ENCODE measurements around the gene PDE9A.

DNA sequence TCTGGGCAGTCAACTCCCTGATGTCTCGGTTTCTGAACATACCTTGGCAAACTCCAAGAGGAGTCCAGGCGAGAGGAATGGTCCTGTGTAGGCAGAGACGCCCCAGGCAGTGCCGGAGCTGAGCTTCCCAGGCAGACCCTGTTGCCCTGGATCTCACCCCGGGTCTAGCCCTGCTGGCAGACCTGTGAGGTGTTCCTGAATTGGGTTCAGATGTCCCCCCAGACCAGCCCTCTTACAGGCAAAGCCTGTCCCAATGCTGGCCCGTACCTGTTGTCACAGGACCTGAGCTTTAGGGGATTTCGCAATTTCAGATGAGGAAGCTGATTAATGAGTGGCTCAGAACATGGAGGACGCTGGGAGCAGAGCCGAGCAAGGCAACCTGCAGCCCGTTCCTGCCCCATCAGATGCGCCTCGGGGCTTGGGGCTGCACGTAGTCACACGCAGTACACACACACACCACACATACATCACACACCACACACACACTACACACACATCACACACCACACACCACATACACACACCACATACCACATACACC is 38.5 kb upstream of the PDE9A start:
- no peak for TF ChIP-seq TAF1 (IDR thresholded peaks at IDR 0.05; ENCODE audit: low read depth)
- TF ChIP-seq TCF12 (IDR thresholded peaks at IDR 0.05; ENCODE audit: low read depth), result no peak
- TF ChIP-seq CEBPB (IDR thresholded peaks at IDR 0.05), result peak; percentile 95
- TF ChIP-seq, protein P1, sequence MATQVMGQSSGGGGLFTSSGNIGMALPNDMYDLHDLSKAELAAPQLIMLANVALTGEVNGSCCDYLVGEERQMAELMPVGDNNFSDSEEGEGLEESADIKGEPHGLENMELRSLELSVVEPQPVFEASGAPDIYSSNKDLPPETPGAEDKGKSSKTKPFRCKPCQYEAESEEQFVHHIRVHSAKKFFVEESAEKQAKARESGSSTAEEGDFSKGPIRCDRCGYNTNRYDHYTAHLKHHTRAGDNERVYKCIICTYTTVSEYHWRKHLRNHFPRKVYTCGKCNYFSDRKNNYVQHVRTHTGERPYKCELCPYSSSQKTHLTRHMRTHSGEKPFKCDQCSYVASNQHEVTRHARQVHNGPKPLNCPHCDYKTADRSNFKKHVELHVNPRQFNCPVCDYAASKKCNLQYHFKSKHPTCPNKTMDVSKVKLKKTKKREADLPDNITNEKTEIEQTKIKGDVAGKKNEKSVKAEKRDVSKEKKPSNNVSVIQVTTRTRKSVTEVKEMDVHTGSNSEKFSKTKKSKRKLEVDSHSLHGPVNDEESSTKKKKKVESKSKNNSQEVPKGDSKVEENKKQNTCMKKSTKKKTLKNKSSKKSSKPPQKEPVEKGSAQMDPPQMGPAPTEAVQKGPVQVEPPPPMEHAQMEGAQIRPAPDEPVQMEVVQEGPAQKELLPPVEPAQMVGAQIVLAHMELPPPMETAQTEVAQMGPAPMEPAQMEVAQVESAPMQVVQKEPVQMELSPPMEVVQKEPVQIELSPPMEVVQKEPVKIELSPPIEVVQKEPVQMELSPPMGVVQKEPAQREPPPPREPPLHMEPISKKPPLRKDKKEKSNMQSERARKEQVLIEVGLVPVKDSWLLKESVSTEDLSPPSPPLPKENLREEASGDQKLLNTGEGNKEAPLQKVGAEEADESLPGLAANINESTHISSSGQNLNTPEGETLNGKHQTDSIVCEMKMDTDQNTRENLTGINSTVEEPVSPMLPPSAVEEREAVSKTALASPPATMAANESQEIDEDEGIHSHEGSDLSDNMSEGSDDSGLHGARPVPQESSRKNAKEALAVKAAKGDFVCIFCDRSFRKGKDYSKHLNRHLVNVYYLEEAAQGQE (IDR thresholded peaks at IDR 0.05; ENCODE audit: low read depth), result no peak
- no peak for TF ChIP-seq USF1 (IDR thresholded peaks at IDR 0.05)
- no peak for TF ChIP-seq EP300 (IDR thresholded peaks at IDR 0.05; ENCODE audit: borderline replicate concordance)
- TF ChIP-seq TEAD4 (IDR thresholded peaks at IDR 0.05), result no peak

Measured in Ishikawa (cell line).